Upper lobe of right lung (tissue), 1 donor: ENCODE data around the gene TNFRSF19. TPM values are rescaled to one million over a fixed set of nuclear protein-coding genes. Genes with fewer than 3 reads are reported as not detected.

ENCODE experiments used
- ATAC-seq: fragments of 200-7000 bp; cut with Tn5 transposase; one replicate; pipeline ENCODE4 v1.9.1; 2020; ENCODE audit warnings: mild to moderate bottlenecking, moderate library complexity
- DNase-seq: peaks from one replicate; pipeline ENCODE4 v3.0.0-alpha.2; 2020
- H3K27ac ChIP-seq: fragments of 200-600 bp; one replicate; pipeline ENCODE4 v1.8.0; 2022
- H3K27me3 ChIP-seq: fragments of 200-600 bp; one replicate; pipeline ENCODE4 v1.8.0; 2022; ENCODE audit warnings: mild to moderate bottlenecking
- H3K36me3 ChIP-seq: fragments of 200-600 bp; one replicate; pipeline ENCODE4 v1.8.0; 2022
- H3K4me1 ChIP-seq: fragments of 200-600 bp; one replicate; pipeline ENCODE4 v1.8.0; 2022
- H3K4me3 ChIP-seq: fragments of 200-600 bp; one replicate; pipeline ENCODE4 v1.8.0; 2022; ENCODE audit warnings: mild to moderate bottlenecking
- H3K9me3 ChIP-seq: fragments of 200-600 bp; one replicate; pipeline ENCODE4 v1.8.0; 2022
- CTCF ChIP-seq: fragments of 200-600 bp; IDR thresholded peaks from one replicate; pipeline ENCODE4 v1.8.0; 2022; ENCODE audit warnings: antibody characterized with exemption
- intact Hi-C: fragments of 100-400 bp; cut with DNase I; formaldehyde crosslinking; loops from one replicate; pipeline ENCODE4 v1.11.0; 2022
- total RNA-seq: library from RNA; stranded (reverse); fragmentation: NEBNext Ultra II Directional; extraction: Animal tissue kit (Norgen Biotek cat#: 25700); gene quantifications from one replicate; pipeline ENCODE4 v1.2.1, GENCODE V29; 2021
- donor health status: DM: no; HTN: yes; CAD: no; lungs with severe emphysema.

Gene TNFRSF19
- total RNA-seq, 1 donor from 2014 or later, result 17.9 TPM

GRCh38 chr13:23709536-23709935 lies 139.3 kb downstream of the TNFRSF19 start:
- DNase-seq (no peak), ATAC-seq (peak; percentile 51)
- Histone ChIP-seq H3K4me1 (no peaks in the 10 kb centered on the region), H3K9me3 (no peaks in the 10 kb centered on the region), H3K27me3 (no peaks in the 10 kb centered on the region), H3K4me3 (no peak overlapping the region), H3K36me3 (no peaks in the 10 kb centered on the region), H3K27ac (no peak overlapping the region)
- TF ChIP-seq CTCF, result no peak
- intact Hi-C loops, result no loop called here

DNA sequence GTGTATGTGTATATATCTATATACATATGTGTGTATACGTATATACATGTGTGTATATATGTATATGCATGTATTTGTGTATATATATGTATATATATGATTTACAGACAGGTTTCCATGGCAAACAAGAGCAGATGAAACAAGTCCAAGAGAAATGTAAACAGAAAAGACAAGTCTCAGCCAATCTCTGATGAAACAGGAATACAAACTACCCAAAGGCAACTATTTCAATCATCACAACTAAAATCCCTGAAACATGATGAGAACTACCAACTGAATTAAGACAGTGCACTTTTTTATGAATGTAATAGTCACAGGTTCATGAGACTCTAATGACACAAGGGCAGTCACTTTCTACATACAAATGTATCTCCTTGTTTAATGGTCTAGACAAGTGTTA lies 140.2 kb downstream of the TNFRSF19 start:
- Histone ChIP-seq H3K4me3 (no peak overlapping the region), H3K36me3 (no peaks in the 10 kb centered on the region), H3K9me3 (no peaks in the 10 kb centered on the region), H3K4me1 (no peaks in the 10 kb centered on the region), H3K27me3 (no peaks in the 10 kb centered on the region), H3K27ac (no peak overlapping the region)
- no peak for ATAC-seq
- DNase-seq, result no peak
- TF ChIP-seq CTCF, result no peak
- intact Hi-C loops, result no loop called here

GRCh38 chr13:23711355-23711754 lies 141.1 kb downstream of the TNFRSF19 start:
- H3K4me3 ChIP-seq, result no peak overlapping the region
- TF ChIP-seq CTCF, result no peak
- no peak for DNase-seq
- H3K27ac ChIP-seq, result no peak overlapping the region
- no peaks in the 10 kb centered on the region for H3K36me3 ChIP-seq
- intact Hi-C loops, result no loop called here
- no peak for ATAC-seq
- no peaks in the 10 kb centered on the region for H3K9me3 ChIP-seq
- H3K4me1 ChIP-seq, result no peaks in the 10 kb centered on the region
- H3K27me3 ChIP-seq, result no peaks in the 10 kb centered on the region

DNA sequence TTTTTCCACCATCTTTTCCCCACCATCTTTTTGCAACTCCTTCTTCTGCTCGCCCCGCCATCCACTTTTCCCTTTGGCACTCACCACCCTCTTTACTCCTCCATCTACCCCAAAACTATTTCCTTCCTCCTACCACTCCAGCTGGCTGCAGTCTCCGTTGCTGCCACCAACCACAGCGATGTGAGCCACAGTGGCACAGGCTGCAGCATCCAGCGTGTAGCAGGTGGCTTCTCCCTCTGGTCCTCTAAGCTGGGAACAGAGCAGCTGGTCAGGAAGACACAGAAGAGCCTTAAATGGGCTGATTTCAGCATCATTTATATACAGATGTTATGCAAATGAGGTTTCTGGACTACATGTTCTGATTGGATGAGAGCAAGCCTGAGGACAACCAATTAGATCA lies 144.5 kb downstream of the TNFRSF19 start:
- Histone ChIP-seq H3K36me3 (no peaks in the 10 kb centered on the region), H3K4me3 (no peak overlapping the region), H3K27ac (no peak overlapping the region), H3K4me1 (no peaks in the 10 kb centered on the region), H3K9me3 (no peaks in the 10 kb centered on the region), H3K27me3 (no peaks in the 10 kb centered on the region)
- intact Hi-C loops, result no loop called here
- no peak for TF ChIP-seq CTCF
- no peak for ATAC-seq
- no peak for DNase-seq

GRCh38 chr13:23715092-23715761 lies 145.0 kb downstream of the TNFRSF19 start:
- TF ChIP-seq CTCF, result no peak
- intact Hi-C loops, result no loop called here
- no peaks in the 10 kb centered on the region for H3K4me1 ChIP-seq
- no peaks in the 10 kb centered on the region for H3K36me3 ChIP-seq
- H3K27ac ChIP-seq, result no peak overlapping the region
- ATAC-seq, result peak; percentile 20
- DNase-seq, result no peak
- H3K9me3 ChIP-seq, result no peaks in the 10 kb centered on the region
- H3K27me3 ChIP-seq, result no peaks in the 10 kb centered on the region
- no peak overlapping the region for H3K4me3 ChIP-seq

DNA sequence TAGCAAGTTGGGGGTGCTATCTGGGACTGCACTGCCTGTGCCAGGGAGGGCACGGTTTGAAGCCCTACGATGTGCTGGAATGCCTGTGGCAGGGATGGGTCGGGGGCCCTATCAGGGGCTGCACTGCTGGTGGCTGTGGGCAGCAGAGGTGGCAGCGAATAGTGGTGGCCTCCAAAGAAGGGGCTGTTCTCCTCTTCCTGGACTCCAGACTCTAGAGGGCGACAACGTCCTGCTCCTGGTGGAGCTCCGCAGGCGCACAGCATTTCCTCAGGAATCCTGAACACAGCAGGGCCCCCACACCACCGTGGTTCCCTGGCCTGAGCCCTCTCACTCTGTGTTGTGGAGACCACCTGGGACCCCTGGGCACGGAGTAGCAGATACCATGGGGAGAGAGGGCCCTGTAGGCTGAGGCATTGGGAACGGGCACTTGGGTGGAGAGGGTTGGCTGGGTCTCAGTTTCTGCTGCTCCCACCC lies 145.6 kb downstream of the TNFRSF19 start:
- peak; percentile 69 for DNase-seq
- peak; percentile 86 for ATAC-seq
- H3K4me1 ChIP-seq, result no peaks in the 10 kb centered on the region
- no peak overlapping the region for H3K27ac ChIP-seq
- H3K36me3 ChIP-seq, result no peaks in the 10 kb centered on the region
- no peak overlapping the region for H3K4me3 ChIP-seq
- no peaks in the 10 kb centered on the region for H3K27me3 ChIP-seq
- intact Hi-C loops, result no loop called here
- peak; percentile 37 for TF ChIP-seq CTCF
- no peaks in the 10 kb centered on the region for H3K9me3 ChIP-seq
